ENCODE results near the gene EEPD1. TPM values are rescaled to one million over a fixed set of nuclear protein-coding genes. Genes with fewer than 3 reads are reported as not detected.
"Not testable (repeated sequence)": the region's sequence is repeated elsewhere in the genome, so short reads cannot be mapped to it uniquely, and the experiment has no call there.

EEPD1 gene
- total RNA-seq, 2 experiments from 2014 or later: 11.9 to 13.8 TPM

GRCh38 chr7:36135700-36136099, 17.4 kb upstream of the EEPD1 start:
- Mint-ChIP-seq H3K4me1 (no peaks in the 10 kb centered on the region), H3K9me3 (no peaks in the 10 kb centered on the region), H3K27ac (no peak overlapping the region), H3K27me3 (peaks cover 6% of the 10 kb centered on the region), H3K4me3 (no peak overlapping the region), H3K36me3 (ENCODE audit: low read depth) (no peaks in the 10 kb centered on the region)
- DNase-seq: no peak
- ChIA-PET CTCF (interaction anchor here (0.8 to 1.0 kb wide), 3 partner anchors 14 to 40 kb away, joined by 3 to 4 read pairs (median 3); no protein-coding TSS in a partner anchor), POLR2A (no interaction called here)

- Mint-ChIP-seq H3K4me1 (no peaks in the 10 kb centered on the region), H3K4me3 (no peak overlapping the region), H3K27me3 (peaks cover 6% of the 10 kb centered on the region), H3K36me3 (ENCODE audit: low read depth) (no peaks in the 10 kb centered on the region), H3K27ac (no peak overlapping the region), H3K9me3 (no peaks in the 10 kb centered on the region)
- ChIA-PET CTCF (no interaction called here), POLR2A (no interaction called here)
- no peak for DNase-seq
These were observed 15.8 kb upstream of the EEPD1 start for GRCh38 chr7:36137258-36137657.

GRCh38 chr7:36137754-36138153, 15.3 kb upstream of the EEPD1 start:
- no peak overlapping the region for H3K4me3 Mint-ChIP-seq
- H3K27me3 Mint-ChIP-seq: peaks cover 6% of the 10 kb centered on the region
- no peak overlapping the region for H3K27ac Mint-ChIP-seq
- H3K4me1 Mint-ChIP-seq: no peaks in the 10 kb centered on the region
- CTCF ChIA-PET: no interaction called here
- no peaks in the 10 kb centered on the region for H3K36me3 Mint-ChIP-seq (ENCODE audit: low read depth)
- POLR2A ChIA-PET: no interaction called here
- DNase-seq: no peak
- H3K9me3 Mint-ChIP-seq: no peaks in the 10 kb centered on the region

- Mint-ChIP-seq H3K4me1 (no peaks in the 10 kb centered on the region), H3K27ac (no peak overlapping the region), H3K4me3 (no peak overlapping the region), H3K36me3 (ENCODE audit: low read depth) (no peaks in the 10 kb centered on the region), H3K27me3 (peaks cover 6% of the 10 kb centered on the region), H3K9me3 (no peaks in the 10 kb centered on the region)
- ChIA-PET POLR2A (no interaction called here), CTCF (no interaction called here)
- no peak for DNase-seq
These were observed 14.8 kb upstream of the EEPD1 start for GRCh38 chr7:36138209-36138608.

GRCh38 chr7:36141351-36141750, 11.7 kb upstream of the EEPD1 start:
- H3K4me3 Mint-ChIP-seq: no peak overlapping the region
- H3K36me3 Mint-ChIP-seq (ENCODE audit: low read depth): no peaks in the 10 kb centered on the region
- H3K27ac Mint-ChIP-seq: no peak overlapping the region
- H3K27me3 Mint-ChIP-seq: peaks cover 14% of the 10 kb centered on the region
- H3K4me1 Mint-ChIP-seq: no peaks in the 10 kb centered on the region
- no peak for DNase-seq
- ChIA-PET CTCF (no interaction called here), POLR2A (no interaction called here)
- H3K9me3 Mint-ChIP-seq: no peaks in the 10 kb centered on the region

- Mint-ChIP-seq H3K4me1 (no peaks in the 10 kb centered on the region), H3K27ac (no peak overlapping the region), H3K9me3 (no peaks in the 10 kb centered on the region), H3K27me3 (peaks cover 14% of the 10 kb centered on the region), H3K4me3 (no peak overlapping the region), H3K36me3 (ENCODE audit: low read depth) (no peaks in the 10 kb centered on the region)
- POLR2A ChIA-PET: no interaction called here
- CTCF ChIA-PET: no interaction called here
- no peak for DNase-seq
These were observed 11.2 kb upstream of the EEPD1 start for GRCh38 chr7:36141850-36142249.

GRCh38 chr7:36144189-36144588, 8.9 kb upstream of the EEPD1 start:
- ChIA-PET CTCF (interaction anchor here (1.1 to 1.5 kb wide), 2 partner anchors 16 to 42 kb away, joined by 3 to 4 read pairs; no protein-coding TSS in a partner anchor), POLR2A (no interaction called here)
- DNase-seq: no peak
- Mint-ChIP-seq H3K4me1 (no peaks in the 10 kb centered on the region), H3K27me3 (peaks cover 14% of the 10 kb centered on the region), H3K9me3 (no peaks in the 10 kb centered on the region), H3K36me3 (ENCODE audit: low read depth) (no peaks in the 10 kb centered on the region), H3K4me3 (no peak overlapping the region), H3K27ac (no peak overlapping the region)

GRCh38 chr7:36145686-36146085, 7.4 kb upstream of the EEPD1 start:
- H3K27me3 Mint-ChIP-seq: peaks cover 11% of the 10 kb centered on the region
- CTCF ChIA-PET: no interaction called here

GRCh38 chr7:36147361-36147760, 5.7 kb upstream of the EEPD1 start:
- DNase-seq: no peak
- CTCF ChIA-PET: interaction anchor here (0.6 kb wide), 1 partner anchor 11 kb away, joined by 4 read pairs; no protein-coding TSS in a partner anchor
- Mint-ChIP-seq H3K4me3 (no peak overlapping the region), H3K9me3 (no peaks in the 10 kb centered on the region), H3K4me1 (peaks cover 4% of the 10 kb centered on the region), H3K27me3 (peaks cover 11% of the 10 kb centered on the region), H3K36me3 (ENCODE audit: low read depth) (no peaks in the 10 kb centered on the region), H3K27ac (no peak overlapping the region)
- POLR2A ChIA-PET: no interaction called here

More at GRCh38 chr7:36145686-36146085, 7.4 kb upstream of the EEPD1 start:
- Mint-ChIP-seq H3K4me3 (no peak overlapping the region), H3K9me3 (no peaks in the 10 kb centered on the region), H3K36me3 (ENCODE audit: low read depth) (no peaks in the 10 kb centered on the region), H3K27ac (no peak overlapping the region), H3K4me1 (no peaks in the 10 kb centered on the region)
- POLR2A ChIA-PET: no interaction called here
- DNase-seq: no peak

GRCh38 chr7:36148422-36149065, 4.5 kb upstream of the EEPD1 start:
- H3K9me3 Mint-ChIP-seq: no peaks in the 10 kb centered on the region
- no peak for DNase-seq

GRCh38 chr7:36149240-36149639, 3.8 kb upstream of the EEPD1 start:
- H3K9me3 Mint-ChIP-seq; H3K27ac Mint-ChIP-seq; H3K36me3 Mint-ChIP-seq (ENCODE audit: low read depth); H3K4me3 Mint-ChIP-seq; DNase-seq; POLR2A ChIA-PET: not testable (repeated sequence)
- Mint-ChIP-seq H3K27me3 (peaks cover 11% of the 10 kb centered on the region), H3K4me1 (peaks cover 13% of the 10 kb centered on the region)
- CTCF ChIA-PET: interaction anchor here (0.6 to 1.5 kb wide), 2 partner anchors 10 to 49 kb away, joined by 3 read pairs; no protein-coding TSS in a partner anchor

More at GRCh38 chr7:36148422-36149065, 4.5 kb upstream of the EEPD1 start:
- H3K36me3 Mint-ChIP-seq (ENCODE audit: low read depth): no peaks in the 10 kb centered on the region
- ChIA-PET CTCF (interaction anchor here (0.6 to 1.5 kb wide), 2 partner anchors 10 to 50 kb away, joined by 3 read pairs; no protein-coding TSS in a partner anchor), POLR2A (no interaction called here)
- no peak overlapping the region for H3K4me3 Mint-ChIP-seq
- peaks cover 7% of the 10 kb centered on the region for H3K4me1 Mint-ChIP-seq
- peaks cover 11% of the 10 kb centered on the region for H3K27me3 Mint-ChIP-seq
- H3K27ac Mint-ChIP-seq: no peak overlapping the region

GRCh38 chr7:36149694-36150452, 3.2 kb upstream of the EEPD1 start:
- Mint-ChIP-seq H3K27me3 (peaks cover 11% of the 10 kb centered on the region), H3K9me3 (no peaks in the 10 kb centered on the region)
- POLR2A ChIA-PET: no interaction called here

GRCh38 chr7:36151921-36152755, 916 bp upstream of the EEPD1 start:
- H3K36me3 Mint-ChIP-seq (ENCODE audit: low read depth): no peaks in the 10 kb centered on the region
- H3K27me3 Mint-ChIP-seq: no peaks in the 10 kb centered on the region
- H3K4me1 Mint-ChIP-seq: peaks cover 24% of the 10 kb centered on the region
- ChIA-PET CTCF (interaction anchor here (0.6 kb wide), 1 partner anchor 33 kb away, joined by 3 read pairs; no protein-coding TSS in a partner anchor), POLR2A (no interaction called here)
- H3K27ac Mint-ChIP-seq: peak overlapping the region; percentile 76
- H3K4me3 Mint-ChIP-seq: peak overlapping the region; percentile 74
- no peak for DNase-seq
- H3K9me3 Mint-ChIP-seq: no peaks in the 10 kb centered on the region

More at GRCh38 chr7:36149694-36150452, 3.2 kb upstream of the EEPD1 start:
- no peak for DNase-seq
- Mint-ChIP-seq H3K36me3 (ENCODE audit: low read depth) (no peaks in the 10 kb centered on the region), H3K4me3 (no peak overlapping the region), H3K4me1 (peaks cover 17% of the 10 kb centered on the region), H3K27ac (no peak overlapping the region)
- CTCF ChIA-PET: interaction anchor here (0.7 kb wide), 1 partner anchor 14 kb away, joined by 3 read pairs; no protein-coding TSS in a partner anchor
